ENCODE data around the gene LCN6. TPM values are rescaled to one million over a fixed set of nuclear protein-coding genes. Genes with fewer than 3 reads are reported as not detected.

The LCN6 gene
- total RNA-seq, 6 experiments from 2014 or later: 0.26 to 0.63 TPM; not detected in 4

DNA sequence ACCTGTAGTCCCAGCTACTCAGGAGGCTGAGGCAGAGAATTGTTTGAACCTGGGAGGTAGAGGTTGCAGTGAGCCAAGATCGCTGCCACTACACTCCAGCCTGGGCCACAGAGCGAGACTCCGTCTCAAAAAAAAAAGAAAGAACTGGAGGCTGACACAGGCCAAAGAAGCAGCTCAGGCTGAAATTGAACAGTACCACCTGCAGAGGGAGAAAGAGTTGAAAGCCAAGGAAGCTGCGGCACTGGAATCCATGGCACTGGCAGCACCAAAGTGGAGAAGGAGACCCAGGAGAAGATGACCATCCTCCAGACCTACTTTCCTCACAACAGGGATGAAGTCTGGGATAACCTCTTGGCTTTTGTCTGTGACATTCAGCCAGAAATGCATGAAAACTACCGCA, 31.5 kb upstream of the LCN6 start:
- Histone ChIP-seq H3K9me3 (no peaks in the 10 kb centered on the region), H3K27me3 (no peaks in the 10 kb centered on the region), H3K36me3 (no peaks in the 10 kb centered on the region), H3K4me3 (no peak overlapping the region), H3K4me1 (no peaks in the 10 kb centered on the region), H3K27ac (no peak overlapping the region)
- intact Hi-C loops (cut with DNase I): loop anchor here in 1 of 2 donors (10.0 kb wide), 1 partner anchor 255 kb away; the partner anchor contains the start of gene FUT7
- DNase-seq: no peak
- ATAC-seq: no peak
- 91% methylated on average over 4 of the region's 5 CpGs for WGBS (ENCODE audit: insufficient coverage, low coverage, low lambda C conversion rate, missing lambda C conversion rate)
- TF ChIP-seq POLR2A (IDR thresholded peaks at IDR 0.05): no peak
- TF ChIP-seq, protein P1, sequence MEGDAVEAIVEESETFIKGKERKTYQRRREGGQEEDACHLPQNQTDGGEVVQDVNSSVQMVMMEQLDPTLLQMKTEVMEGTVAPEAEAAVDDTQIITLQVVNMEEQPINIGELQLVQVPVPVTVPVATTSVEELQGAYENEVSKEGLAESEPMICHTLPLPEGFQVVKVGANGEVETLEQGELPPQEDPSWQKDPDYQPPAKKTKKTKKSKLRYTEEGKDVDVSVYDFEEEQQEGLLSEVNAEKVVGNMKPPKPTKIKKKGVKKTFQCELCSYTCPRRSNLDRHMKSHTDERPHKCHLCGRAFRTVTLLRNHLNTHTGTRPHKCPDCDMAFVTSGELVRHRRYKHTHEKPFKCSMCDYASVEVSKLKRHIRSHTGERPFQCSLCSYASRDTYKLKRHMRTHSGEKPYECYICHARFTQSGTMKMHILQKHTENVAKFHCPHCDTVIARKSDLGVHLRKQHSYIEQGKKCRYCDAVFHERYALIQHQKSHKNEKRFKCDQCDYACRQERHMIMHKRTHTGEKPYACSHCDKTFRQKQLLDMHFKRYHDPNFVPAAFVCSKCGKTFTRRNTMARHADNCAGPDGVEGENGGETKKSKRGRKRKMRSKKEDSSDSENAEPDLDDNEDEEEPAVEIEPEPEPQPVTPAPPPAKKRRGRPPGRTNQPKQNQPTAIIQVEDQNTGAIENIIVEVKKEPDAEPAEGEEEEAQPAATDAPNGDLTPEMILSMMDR (IDR thresholded peaks at IDR 0.05): no peak

DNA sequence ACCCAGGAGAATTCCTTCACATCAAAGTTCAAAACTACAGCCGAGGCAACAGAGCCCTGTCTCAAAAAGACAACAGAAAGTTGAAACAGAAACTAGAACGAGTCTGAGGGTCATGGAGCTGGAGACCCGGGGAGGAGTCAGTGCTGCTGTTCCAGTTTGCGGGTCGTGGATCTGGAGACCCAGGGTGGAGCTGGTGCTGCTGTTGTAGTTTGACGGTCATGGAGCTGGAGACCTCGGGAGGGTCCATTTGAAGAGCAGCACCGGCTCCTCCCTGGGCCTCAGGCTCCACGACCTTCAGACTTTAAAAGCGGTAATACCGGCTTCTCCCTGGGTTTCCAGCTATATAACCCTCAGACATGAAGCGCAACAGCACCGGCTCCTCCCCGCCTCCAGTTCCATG, 29.0 kb upstream of the LCN6 start:
- TF ChIP-seq, protein P1 (IDR thresholded peaks at IDR 0.05): no peak
- TF ChIP-seq POLR2A (IDR thresholded peaks at IDR 0.05): no peak
- 44% methylated on average over 6 of the region's 14 CpGs for WGBS (ENCODE audit: insufficient coverage, low coverage, low lambda C conversion rate, missing lambda C conversion rate)
- DNase-seq: no peak
- intact Hi-C loops (cut with DNase I): loop anchor here in 1 of 2 donors (10.0 kb wide), 1 partner anchor 257 kb away; the partner anchor contains the start of gene FUT7
- no peak overlapping the region for H3K27ac ChIP-seq
- no peak for ATAC-seq
- no peaks in the 10 kb centered on the region for H3K27me3 ChIP-seq
- no peaks in the 10 kb centered on the region for H3K4me1 ChIP-seq
- no peak overlapping the region for H3K4me3 ChIP-seq
- no peaks in the 10 kb centered on the region for H3K36me3 ChIP-seq
- no peaks in the 10 kb centered on the region for H3K9me3 ChIP-seq

DNA sequence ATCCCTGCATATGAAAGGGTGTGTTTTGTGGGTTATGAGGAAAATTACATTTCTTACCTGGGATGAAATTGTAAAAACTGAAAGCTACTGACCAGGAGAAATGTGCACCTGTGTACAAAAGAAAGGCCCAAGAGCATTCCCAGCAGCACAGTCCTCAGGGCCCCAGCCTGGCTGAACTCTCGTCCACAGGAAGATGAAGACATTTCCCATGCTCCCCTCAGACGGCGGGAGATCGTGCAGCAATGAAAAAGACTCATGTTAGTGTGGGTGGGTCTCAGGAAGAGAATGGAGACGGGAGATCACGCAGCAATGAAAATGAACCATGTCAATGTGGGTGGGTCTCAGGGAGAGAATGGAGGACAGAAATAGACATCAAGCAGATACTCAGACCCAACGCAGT, 28.6 kb upstream of the LCN6 start:
- intact Hi-C loops (cut with DNase I): loop anchor here in 1 of 2 donors (10.0 kb wide), 1 partner anchor 258 kb away; the partner anchor contains the start of gene FUT7

DNA sequence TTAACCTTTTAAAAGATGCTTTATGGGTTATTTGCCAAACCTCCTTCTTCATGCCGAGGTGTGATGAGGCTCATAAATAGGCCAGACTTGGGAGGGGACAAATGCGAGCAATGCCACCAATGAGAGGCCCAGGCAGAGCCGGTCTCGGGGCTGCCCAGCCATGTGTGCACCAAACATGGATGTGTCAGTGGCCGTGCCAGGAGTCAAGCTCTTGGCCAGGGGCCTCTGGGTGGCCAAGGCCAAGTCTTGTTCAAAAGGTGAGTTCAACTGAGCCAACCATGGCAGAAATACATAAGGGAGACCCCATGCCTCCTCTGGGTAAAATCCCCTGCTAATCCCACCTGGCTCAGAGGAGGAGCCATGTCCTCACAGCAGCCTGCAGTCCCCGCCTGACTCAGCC, 26.9 kb upstream of the LCN6 start:
- intact Hi-C loops (cut with DNase I): loop anchor here in 1 of 2 donors (10.0 kb wide), 1 partner anchor 260 kb away; the partner anchor contains the start of gene FUT7
- TF ChIP-seq, protein P1 (IDR thresholded peaks at IDR 0.05): no peak
- no peak for TF ChIP-seq POLR2A (IDR thresholded peaks at IDR 0.05)
- Histone ChIP-seq H3K4me3 (no peak overlapping the region), H3K36me3 (no peaks in the 10 kb centered on the region), H3K27ac (no peak overlapping the region), H3K4me1 (no peaks in the 10 kb centered on the region), H3K27me3 (no peaks in the 10 kb centered on the region), H3K9me3 (no peaks in the 10 kb centered on the region)
- ATAC-seq: no peak
- WGBS (ENCODE audit: insufficient coverage, low coverage, low lambda C conversion rate, missing lambda C conversion rate): 78% methylated on average over 5 of the region's 6 CpGs
- DNase-seq: peak in 1 of 3 donors; percentile 6

More for the DNA sequence above, 28.6 kb upstream of the LCN6 start:
- Histone ChIP-seq H3K4me1 (no peaks in the 10 kb centered on the region), H3K27ac (no peak overlapping the region), H3K27me3 (no peaks in the 10 kb centered on the region), H3K36me3 (no peaks in the 10 kb centered on the region), H3K9me3 (no peaks in the 10 kb centered on the region), H3K4me3 (no peak overlapping the region)
- DNase-seq: no peak
- no peak for ATAC-seq
- TF ChIP-seq, protein P1 (IDR thresholded peaks at IDR 0.05): no peak
- no peak for TF ChIP-seq POLR2A (IDR thresholded peaks at IDR 0.05)
- 63% methylated on average over 6 of the region's 7 CpGs for WGBS (ENCODE audit: insufficient coverage, low coverage, low lambda C conversion rate, missing lambda C conversion rate)

Data from right lobe of liver (tissue), 6 donors.